ENCODE data around the gene NAA15.

DNA sequence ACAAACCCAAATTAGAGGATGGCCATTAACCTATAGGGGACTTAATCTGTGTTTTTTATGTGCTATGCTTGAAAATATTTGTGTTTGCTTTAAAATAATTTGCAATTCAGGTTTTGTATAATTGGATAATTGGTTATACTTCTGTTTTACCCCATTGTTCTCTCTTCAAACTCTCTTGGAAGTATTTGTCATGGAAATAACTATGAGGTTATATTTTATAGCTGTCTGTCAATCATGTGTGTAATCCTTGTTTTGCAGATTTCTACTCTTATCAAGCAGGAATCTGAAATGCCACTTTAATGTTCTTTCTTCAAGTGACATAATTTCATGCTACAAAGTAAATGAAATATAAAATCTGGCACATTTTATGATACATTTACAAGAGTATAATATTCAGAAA lies 16.3 kb downstream of the NAA15 start:
- TF ChIP-seq, protein P1, sequence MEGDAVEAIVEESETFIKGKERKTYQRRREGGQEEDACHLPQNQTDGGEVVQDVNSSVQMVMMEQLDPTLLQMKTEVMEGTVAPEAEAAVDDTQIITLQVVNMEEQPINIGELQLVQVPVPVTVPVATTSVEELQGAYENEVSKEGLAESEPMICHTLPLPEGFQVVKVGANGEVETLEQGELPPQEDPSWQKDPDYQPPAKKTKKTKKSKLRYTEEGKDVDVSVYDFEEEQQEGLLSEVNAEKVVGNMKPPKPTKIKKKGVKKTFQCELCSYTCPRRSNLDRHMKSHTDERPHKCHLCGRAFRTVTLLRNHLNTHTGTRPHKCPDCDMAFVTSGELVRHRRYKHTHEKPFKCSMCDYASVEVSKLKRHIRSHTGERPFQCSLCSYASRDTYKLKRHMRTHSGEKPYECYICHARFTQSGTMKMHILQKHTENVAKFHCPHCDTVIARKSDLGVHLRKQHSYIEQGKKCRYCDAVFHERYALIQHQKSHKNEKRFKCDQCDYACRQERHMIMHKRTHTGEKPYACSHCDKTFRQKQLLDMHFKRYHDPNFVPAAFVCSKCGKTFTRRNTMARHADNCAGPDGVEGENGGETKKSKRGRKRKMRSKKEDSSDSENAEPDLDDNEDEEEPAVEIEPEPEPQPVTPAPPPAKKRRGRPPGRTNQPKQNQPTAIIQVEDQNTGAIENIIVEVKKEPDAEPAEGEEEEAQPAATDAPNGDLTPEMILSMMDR (IDR thresholded peaks at IDR 0.05): no peak
- no peak for TF ChIP-seq POLR2A (IDR thresholded peaks at IDR 0.05)

Data from lower leg skin (tissue), 3 donors.